GM19239 (cell line): Measurements from ENCODE around the gene ORC3.
"Not testable (repeated sequence)": the region's sequence is repeated elsewhere in the genome, so short reads cannot be mapped to it uniquely, and the experiment has no call there.

Experiments
- DNase-seq: peaks from one replicate; pipeline ENCODE4 v3.0.0; 2011; ENCODE audit warnings: low spot score; ENCODE audit not compliant: insufficient read length
- FAIRE-seq: peaks from 2 replicates; lab custom pipeline; 2011; peaks lifted over from hg19 to GRCh38; lab: Jason Lieb, UNC

ORC3 gene

DNA sequence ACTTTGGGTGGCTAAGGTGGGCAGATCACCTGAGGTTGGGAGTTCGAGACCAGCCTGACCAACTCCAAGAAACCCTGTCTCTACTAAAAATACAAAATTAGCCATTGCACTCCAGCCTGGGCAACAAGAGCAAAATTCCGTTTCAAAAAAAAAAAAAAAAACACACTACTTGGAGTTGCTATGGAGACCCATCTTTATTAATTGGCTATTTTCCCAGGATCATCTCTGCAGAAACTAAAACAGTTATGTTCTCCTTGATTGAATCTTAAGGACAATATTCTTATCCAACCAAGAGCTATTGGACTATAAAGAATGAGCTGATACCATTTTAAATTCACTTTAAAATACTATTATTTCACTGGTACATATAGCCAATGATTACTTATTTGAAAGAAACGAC lies 97.4 kb downstream of the ORC3 start:
- no peak for FAIRE-seq
- DNase-seq, result no peak

DNA sequence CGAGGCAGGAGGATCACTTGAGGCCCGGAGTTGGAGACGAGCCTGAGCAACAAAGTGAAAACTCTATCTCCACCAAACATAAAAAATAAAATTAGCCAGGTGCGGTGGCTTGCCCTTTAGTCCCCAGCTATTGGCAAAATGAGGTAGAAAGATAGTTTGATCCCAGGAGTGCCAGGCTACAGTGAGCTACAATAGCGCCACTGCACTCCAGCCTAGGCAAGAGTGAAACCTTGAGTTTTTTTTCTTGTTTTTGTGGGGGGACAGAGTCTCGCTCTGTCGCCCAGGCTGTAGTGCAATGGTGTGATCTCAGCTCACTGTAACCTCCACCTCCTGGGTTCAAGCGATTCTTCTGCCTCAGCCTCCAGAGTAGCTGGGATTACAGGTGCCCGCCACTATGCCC lies 98.0 kb downstream of the ORC3 start:
- DNase-seq, FAIRE-seq: not testable (repeated sequence)

DNA sequence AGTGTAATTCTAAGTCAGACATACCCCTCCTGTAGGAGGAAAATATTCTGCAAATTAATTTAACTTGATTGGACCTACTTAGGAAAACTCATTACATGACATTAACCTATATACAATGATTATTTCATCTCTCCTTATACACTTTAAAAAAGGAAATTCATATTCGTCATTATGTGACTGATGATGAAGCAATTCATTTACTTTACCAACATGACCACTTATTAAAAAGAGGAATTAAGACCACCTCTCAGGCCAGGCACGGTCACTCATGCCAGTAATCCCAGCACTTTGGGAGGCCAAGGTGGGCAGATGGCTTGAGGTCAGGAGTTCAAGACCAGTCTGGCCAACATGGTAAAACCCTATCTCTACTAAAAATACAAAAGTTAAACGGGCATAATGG lies 100.5 kb downstream of the ORC3 start:
- no peak for DNase-seq
- no peak for FAIRE-seq

DNA sequence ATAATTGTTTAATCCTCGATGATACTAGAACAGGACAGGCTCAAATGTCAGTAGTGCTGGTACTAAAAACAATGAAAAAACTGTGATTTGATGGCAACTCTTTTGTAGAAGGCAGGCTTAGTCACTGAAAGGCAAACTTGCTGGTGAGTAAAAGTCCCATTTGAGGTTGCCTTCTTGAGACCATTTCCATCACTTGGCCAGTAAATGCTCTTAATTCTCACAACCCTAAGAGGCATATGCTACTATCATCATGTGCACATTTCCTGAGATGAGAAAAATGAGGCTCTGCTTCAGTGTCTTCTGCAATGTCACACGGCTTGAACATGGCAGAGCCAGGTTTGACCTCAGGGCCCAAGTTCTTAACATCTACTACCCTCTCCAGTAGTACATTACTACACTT lies 102.2 kb downstream of the ORC3 start:
- FAIRE-seq (no peak), DNase-seq (no peak)

DNA sequence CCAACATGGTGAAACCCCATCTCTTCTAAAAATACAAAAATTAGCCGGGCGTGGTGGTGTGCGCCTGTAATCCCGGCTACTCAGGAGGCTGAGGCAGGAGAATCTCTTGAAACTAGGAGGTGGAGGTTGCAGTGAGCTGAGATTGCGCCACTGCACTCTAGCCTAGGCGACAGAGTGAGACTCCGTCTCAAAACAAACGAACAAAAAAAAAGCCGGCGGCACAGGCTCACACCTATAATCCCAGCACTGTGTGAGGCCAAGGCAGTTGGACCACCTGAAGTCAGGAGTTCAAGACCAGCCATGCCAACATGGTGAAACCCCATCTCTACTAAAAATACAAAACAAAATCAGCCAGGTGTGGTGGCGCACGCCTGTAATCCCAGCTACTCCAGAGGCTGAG lies 106.9 kb downstream of the ORC3 start:
- not testable (repeated sequence) for FAIRE-seq, DNase-seq

DNA sequence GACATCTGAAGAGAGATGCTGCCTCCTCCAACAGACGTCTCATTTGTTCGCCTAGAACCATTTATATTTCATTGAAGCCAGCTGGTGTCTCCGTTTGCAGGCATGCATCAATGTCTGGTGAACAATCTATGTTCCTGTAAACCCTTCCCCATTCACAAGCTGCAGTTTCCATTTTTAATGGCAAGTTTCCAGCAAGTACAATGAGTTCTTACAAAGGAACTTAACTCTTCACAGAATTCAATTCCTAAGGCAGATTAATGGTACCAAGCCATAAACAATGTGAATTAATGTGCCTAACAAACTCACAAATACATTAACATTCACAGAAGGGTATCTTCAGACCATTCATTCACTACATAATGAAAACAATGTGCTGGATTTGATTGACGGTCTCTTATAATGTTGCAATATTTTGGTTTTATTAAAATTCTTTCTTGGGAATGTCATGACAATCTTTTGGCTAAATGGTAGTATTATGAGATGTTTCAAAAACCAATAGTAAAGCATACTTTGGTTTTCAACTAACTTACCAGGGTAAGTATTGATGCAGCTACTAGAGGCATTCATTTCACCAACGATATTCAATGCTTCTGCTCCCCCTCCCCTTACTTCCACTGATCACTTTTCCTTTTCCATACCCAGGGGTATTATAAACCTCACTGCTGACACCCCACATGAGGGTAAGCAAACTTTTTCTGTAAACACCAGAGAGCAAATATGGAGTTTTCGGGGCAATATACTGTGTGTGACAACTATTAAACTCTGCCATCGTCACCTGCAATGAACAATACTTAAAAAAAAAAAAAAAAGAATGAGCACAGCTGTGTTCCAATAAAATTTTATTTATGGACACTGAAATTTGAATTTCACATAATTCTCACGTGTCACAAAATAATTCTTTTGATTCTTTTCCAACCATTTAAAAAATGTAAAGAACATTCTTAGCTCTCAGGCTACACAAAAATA lies 107.9 kb downstream of the ORC3 start:
- DNase-seq (no peak), FAIRE-seq (peak; percentile 78)

DNA sequence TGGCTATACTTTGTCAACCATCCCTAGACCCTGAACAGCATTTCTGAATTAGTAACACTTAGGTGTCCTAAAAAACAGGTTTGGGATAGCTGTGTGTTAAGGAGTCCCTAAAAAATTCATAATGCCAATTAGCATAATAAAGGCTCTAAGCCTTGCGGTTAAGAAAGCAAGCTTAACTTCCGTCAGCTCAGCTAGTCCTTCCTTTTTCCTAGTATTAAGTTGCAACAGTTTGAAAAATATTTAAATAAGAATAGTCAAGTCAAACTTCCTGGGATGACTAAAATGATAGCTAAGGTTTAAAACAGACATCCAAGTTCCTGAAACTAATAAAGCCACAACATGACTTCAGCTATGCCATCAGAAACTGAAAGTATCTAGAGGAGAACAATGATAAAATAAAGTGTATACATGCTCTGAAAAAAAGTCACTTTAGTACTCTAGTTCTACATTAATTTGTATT lies 108.6 kb downstream of the ORC3 start:
- FAIRE-seq (peak; percentile 64), DNase-seq (no peak)

DNA sequence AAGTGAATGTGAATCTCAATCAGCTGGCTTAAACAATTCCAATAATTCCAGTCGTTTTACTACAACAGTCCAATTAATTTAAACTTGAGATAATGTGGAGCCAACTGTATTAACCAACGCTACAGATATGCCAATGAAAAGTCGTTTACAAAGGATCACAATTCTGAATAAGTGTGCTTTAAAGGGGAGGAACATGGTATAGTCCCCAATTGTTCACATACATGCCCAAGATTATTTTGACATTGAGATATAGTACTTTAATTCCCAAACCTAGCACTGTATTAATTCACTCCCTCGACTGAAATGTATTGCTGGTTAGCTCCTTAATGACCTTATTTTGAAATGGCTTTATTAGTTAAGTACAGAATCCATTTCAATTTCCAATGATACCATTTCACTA lies 109.6 kb downstream of the ORC3 start:
- DNase-seq (no peak), FAIRE-seq (peak; percentile 55)

DNA sequence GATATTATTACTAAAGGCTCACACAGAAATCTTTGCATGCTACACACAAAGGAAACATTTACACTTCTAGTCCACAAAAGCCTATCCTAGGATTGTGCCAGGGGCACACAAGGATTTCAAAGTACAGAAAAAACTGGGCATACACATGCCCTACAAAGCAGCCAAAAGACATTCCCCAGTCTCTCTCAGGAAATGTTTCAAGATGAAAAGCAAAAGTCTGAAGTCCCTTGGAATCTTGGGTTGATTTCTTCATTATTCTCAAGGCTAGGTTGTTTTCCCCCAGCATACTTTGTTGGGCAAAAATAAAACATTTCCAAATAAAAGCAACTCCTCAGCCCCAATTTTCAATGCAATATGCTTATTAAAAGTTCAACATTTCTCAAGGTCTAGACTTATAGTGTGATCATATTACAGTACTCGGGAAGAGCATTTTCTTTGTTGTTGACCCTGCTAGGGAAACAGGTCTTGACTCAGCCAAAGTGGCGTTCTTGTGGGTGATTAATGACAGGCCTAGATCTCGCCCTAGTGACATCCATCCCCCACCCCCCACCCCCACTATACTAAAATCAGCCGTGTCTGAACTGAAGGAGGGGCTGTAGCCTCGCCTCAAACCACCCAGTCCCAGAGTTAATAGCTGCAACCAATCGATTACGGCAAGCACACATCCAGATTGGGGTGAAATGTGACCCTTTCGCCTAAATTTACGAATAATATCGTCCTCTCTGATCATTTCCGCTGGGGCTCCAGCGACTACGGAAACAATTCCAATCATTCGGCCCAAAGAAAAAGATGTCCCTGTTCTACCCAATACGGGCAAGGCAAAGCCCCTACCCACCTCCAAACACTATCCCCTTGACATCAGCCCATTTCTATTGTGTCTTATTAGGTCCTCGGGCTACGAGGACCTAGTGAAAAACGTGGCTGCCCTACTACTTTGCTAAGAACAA lies 110.7 kb downstream of the ORC3 start:
- FAIRE-seq (peak; percentile 79), DNase-seq (peak; percentile 19)

DNA sequence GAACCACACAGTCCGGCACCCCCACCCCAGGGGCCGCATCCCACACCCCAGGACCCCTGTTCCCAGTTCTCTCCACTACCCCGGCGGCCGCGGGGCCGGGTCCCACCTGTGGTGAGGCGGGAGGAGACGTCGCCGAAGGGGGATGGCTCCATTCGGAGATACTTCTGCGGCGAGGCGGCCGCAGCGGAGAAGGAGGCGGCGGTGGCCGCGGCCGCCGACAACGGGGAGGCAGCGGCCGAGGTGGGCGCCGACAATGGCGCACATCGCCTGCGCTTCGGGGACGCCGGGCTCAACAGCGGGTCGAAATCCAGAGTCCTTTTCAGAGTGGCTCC lies 111.4 kb downstream of the ORC3 start:
- FAIRE-seq, result no peak
- DNase-seq, result no peak

DNA sequence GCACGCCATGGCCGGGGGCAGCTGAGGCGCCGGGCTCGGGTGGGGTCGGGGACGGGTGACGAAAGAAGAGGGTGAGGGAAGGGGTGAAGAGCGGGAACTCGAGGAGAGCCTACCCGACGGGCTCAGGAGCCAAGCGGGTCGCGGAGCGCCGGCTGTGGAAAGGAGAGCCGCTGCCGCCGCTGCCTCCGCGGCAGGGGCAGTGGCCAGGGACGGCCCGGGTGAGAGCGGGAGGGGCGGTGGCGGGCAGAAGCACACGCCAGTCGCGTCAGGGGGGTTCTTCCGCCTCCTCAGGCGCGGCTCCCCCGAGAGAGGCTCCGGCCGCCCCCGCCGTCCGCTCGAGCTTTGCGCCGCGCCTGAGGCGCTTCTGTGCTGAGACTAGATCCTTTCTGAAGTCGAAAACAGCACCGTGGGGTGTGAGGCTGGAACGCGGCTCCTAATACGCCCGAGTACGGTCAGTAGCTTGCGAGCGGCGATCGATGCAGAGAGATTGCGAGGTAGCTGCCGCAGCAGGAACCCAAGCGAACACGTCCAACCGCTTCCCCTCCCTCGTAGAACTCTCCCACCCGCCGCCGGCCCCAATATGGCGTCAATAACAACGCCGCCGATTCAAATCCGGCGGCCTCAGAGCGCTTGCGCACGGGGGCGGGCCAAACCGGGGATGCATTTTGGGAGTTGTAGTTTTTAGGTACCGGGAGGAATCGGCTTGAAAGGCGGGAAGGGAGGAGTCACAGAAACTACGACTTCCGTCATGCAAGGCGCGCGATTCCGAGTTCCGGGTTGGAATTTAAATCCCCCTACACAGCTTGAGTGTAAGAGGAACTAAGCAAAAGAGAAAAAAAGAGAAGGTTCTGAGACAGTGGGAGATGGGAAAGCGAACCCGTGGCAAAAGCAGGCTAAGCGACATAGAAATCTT lies 112.0 kb downstream of the ORC3 start, which contains the start of gene AKIRIN2:
TSS of gene AKIRIN2 (minus strand) at position 558 of the 913 bp plus-strand sequence. CDS start at position 9, 549 bp downstream.
- DNase-seq (peak; percentile 57), FAIRE-seq (peak; percentile 92)

DNA sequence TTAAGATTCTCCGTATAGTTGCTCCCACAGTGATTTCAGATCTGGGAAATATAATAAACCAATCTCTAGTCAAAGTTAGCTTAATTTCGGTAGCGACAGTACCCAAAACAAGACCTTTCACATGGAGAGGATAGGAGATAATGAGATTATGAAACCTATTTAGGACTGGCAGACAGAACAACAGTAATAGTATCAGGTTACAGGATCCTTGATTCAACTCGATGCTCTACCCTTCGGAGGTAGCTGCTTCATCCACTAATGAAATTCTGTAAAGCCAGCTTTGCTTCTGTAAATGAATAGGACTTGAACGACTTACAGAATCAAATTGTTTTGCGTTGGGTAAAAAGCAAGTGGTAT lies 112.6 kb downstream of the ORC3 start:
- no peak for FAIRE-seq
- no peak for DNase-seq

DNA sequence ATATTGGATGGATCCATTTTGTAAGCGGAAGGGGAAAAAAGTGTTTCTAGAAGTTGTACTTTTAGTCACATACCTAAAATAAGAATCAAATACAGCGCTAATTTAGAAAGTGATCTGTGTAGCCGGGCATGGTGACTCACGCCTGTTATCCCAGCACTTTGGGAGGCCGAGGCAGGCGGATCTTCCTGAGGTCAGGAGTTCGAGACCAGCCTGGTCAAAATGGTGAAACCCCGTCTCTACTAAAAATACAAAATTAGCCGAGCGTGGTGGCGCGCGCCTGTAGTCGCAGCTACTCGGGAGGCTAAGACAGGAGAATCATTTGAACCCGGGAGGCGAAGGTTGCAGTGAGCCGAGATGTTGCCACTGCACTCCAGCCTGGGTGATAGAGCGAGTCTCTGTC lies 113.1 kb downstream of the ORC3 start:
- not testable (repeated sequence) for FAIRE-seq

DNA sequence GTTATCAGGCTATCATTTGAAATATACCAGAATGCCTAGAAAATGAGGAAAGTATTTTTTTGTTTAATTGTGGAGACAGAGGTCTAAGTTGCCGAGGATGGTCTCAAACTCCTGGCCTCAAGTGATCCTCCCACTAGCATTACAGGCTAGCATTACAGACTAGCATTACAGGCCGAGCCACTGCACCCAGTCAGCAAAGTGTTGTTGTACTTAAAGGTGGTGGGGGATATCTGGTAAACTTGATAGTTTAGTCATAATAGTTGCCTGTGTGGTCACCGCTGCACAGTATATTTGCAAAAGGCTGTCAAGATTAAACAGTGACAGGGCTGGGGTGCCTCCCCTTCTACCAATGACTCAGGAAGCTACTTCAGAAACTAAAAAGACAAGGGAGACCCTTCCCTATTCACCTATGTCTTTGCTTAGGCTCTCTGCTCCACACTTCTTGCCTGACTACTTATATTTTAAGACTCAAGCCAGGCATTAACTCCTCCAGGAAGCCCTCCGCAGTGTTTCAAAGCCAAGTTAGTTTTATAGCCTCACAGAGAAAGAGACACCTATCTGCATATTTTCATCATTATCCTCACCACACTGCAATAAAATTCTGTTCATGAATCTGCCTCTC lies 115.2 kb downstream of the ORC3 start:
- DNase-seq (peak; percentile 27), FAIRE-seq (peak; percentile 87)

More for the DNA sequence above, 113.1 kb downstream of the ORC3 start:
- DNase-seq, result not testable (repeated sequence)

DNA sequence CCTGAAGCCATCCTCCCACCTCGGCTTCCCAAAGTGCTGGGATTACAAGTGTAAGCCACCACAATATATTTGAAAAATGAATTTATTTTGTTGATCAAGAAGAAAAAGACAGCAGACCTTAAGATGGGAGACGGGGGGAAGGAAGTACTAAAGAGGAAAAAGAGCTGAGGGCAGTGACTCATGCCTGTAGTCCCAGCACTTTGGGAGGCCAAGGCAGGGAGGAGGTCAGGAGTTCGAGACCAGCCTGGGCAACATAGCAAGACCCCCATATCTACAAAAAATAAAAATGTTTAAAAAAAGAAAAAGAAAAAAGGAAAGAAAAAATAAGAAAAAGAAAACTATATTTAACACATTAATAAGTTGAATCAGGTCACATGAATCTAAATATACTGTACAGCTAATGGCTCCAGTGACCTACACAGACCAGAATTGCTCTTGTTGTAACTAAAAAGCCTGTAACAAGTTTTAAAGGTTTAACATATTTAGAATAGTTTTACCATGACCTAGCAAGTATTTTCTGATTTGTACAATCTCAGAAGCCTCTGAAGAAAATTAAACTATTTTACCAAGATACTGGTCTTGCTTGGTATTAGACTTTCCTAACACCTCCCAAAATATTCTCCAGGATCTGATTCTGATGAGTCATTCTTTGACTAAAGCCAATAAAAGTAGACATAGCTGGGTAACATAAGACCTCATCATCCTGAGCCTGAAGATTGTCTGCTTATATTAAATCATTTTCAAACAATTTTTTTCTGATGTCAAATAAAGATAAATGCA lies 116.4 kb downstream of the ORC3 start:
- FAIRE-seq, result peak; percentile 74

DNA sequence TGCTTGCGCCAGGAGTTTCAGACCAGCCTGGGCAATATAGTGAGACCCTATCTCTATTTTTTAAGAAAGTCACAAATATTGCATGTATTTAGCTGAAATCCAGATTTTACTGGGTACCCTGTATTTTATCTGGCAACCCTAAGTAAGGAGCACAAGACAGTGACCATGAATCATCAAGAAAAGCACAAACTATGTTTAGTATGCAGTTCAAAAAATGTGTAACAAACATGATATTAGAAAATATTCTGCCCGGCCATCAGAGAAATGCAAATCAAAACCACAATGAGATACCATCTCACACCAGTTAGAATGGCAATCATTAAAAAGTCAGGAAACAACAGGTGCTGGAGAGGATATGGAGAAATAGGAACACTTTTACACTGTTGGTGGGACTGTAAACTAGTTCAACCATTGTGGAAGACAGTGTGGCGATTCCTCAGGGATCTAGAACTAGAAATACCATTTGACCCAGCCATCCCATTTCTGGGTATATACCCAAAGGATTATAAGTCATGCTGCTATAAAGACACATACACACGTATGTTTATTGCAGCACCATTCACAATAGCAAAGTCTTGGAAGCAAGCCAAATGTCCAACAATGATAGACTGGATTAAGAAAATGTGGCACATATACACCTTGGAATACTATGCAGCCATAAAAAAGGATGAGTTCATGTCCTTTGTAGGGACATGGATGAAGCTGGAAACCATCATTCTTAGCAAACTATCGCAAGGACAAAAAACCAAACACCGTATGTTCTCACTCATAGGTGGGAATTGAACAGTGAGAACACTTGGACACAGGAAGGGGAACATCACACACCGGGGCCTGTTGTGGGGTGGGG lies 118.9 kb downstream of the ORC3 start:
- not testable (repeated sequence) for FAIRE-seq, DNase-seq

More for the DNA sequence above, 116.4 kb downstream of the ORC3 start:
- no peak for DNase-seq

DNA sequence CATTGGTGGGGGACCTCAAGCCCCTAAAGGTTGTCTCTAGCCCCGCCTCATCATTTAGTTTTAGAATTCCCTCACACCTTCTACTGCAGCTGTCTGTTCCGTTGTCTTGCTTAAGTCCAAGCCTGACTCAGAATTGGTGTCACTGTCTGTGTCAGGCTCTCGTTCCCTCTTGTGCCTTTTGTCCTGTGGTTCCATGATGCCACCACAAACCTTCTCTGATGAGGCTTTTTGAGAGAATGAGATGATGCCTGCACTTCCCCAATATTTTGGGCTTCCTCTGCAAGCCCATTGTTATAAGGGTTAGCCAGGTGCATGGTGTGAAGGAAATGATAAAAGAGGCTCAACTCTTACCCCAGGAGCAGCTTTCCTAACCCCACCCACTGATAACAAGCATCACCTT lies 120.2 kb downstream of the ORC3 start:
- FAIRE-seq, result no peak
- no peak for DNase-seq
